ENCODE results near the gene RDH5.

The RDH5 gene

DNA sequence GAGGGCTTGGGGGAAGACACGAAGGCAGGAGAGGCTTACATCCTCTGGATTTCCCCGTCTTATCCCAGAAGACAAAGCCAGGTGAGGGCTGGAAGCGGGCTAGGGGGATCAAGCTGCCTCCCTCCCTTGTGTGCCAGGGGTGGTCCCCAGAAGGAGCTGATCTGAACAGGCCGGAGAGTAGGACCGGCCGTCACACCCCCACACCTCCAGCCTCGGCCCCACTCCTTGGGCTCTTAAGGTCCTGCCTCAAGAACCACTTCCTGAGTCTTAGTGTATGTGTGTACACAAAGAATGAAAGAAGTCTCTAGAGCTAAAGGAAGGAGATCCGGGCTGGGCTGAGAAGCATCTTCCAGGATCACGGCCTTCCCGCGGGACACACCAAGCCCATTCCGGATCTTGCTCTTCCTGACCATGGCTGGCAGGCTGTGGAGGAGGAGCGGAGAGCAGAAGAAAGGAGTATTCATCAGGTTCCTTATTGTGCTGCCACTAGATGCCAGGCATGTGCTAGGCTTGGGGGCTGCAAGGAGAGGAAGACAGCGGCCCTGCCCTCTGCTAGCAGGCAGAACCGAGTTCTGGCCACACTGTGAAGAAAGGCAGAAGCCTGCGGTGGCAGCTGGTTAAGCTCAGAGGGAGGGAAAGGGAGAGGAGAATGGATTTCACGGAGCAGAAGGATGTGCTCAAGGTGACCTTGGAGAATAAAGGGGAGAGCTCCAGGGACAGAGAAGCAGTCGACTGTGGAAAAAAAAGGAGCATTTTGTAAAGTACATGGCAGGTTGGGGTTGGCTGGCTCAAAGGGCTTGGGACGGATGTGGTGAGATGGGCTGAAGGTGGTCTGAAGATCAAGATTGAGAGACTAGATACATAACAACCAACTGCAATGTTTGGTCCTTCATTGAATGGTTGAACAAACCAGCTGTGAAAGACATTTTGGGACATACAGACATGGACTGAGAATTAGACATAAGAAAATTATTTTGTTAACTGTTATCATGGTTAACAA is 9.9 kb downstream of the RDH5 start:
- no peak for DNase-seq

DNA sequence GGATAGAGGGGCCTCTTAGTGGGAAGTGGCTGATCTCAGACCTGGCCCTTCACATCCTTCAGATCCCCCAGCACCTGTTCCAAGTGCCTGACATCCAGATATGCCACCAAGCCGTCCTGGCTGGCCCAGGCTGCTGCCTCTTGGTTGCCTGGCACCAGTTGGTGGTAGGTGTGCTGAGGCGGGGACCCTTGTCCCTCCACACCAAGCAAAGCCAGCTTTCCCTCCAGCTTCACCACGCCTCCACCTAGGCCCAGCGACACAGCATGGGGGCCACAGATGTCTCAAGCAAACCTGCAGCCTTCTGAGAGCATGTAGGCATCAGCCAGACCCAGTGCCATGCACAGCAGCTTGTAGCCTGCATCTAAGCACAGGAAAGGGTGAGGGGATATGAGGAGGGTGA is 12.1 kb downstream of the RDH5 start:
- DNase-seq = no peak

DNA sequence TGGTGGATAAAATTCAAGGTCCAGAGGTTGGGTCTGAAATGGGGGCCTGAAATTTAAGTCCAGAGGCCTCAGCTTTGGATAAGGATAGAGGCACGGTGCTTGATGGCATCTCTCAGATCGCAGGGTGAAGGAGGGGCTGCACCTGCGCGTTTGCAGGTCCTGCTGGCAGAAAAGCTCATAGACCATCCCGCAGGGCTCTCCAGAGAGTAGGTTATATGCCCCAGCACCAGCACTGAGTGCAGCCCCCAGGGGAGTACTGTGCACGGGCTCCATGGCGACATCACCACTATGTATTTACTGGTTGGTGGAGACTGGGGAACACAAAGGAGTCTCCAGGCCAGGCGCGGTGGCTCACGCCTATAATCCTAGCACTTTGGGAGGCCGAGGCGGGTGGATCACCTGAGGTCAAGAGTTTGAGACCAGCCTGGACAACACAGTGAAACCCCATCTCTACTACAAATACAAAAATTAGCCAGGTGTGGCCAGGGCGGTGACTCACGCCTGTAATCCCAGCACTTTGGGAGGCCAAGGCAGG is 12.9 kb downstream of the RDH5 start:
- DNase-seq = no peak

DNA sequence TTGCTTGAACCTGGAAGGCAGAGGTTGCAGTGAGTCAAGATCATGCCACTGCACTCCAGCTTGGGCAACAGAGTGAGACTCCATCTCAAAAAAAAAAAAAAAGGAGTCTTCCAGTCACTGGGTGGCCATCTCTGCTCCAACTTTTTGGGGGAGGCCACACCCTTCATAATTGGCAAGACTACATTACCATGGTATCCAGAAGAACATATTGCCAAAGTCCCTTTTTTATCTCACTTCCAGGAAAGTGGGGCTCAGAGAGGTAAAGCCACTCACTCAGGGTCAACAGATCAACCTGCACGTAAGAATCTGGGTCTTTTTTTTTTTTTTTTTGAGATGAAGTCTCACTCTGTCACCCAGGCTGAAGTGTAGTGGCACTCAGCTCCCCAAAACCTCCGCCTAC is 13.7 kb downstream of the RDH5 start:
- DNase-seq = no peak

DNA sequence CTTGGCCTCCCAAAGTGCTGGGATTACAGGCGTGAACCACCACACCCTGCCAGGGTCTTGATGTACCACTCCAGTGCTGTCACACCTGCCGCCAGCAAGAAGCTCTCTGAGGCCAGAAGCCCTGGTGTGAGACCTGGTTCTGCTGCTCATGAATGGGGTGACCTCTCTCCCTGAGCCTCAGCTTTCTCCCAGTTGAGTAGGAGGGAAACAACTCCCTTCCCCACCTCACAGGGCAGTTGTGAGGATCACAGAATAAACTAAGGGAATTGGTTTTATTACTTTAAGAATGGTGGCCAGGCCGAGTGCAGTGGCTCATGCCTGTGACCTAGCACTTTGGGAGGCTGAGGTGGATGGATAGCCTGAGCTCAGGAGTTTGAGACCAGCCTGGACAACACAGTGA is 14.4 kb downstream of the RDH5 start:
- DNase-seq = no peak

DNA sequence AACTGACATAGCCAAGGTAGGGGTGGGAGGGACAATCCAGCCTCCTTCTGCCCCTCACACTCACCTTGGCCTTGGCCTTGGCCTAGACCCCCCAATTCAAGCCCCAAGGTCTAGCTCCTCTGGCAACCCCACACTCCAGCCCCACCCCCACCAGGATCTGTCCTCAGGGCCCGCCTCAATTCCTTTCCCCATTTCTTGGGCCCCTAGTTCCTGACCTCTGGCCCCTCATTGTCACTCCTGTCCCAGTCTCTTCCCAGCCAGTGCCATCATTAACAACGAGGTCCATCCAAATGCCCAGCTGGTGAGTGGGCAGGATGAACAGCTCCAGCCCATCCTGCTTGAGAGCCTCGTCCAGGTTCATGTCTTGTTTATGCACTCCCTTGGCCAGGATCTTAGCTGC is 15.9 kb downstream of the RDH5 start:
- DNase-seq = no peak

DNA sequence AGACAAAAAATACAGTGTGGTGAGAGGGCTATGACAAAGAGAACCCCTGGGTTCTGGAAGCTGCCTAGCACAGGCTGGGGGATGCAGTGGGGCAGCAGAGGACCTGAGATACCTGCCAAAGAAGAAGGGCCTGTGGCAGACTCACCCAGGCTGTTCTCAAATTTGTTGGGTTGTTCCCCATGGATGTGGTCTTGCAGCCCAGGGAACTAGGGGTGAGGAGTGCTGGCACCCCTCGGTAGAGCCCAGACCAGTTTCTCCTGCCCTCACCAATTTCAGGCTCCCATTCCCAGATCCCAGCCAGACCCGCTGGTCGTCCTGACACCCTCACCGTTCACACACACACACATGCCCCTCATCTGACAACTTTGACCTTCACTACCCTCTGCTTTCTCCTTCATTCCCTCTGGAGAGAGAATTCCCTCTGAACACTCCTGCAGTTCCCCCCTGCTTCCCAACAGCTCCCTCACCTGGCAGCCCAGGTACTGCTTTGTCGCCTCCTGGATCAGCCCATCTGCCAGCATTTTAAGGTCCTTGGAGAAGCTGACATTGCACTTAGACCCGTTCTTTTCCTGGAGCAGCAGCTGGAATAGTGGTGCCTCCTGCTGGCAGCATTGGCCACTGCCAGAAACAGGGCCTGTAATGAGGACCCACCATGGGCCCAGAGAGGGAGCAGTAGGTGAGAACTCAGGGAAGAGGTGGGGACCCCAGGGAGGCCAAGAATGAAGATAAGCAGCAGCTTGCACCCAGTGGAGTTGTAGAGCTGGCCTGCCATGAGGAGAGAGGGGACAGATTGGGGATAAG is 16.8 kb downstream of the RDH5 start:
- DNase-seq = no peak

DNA sequence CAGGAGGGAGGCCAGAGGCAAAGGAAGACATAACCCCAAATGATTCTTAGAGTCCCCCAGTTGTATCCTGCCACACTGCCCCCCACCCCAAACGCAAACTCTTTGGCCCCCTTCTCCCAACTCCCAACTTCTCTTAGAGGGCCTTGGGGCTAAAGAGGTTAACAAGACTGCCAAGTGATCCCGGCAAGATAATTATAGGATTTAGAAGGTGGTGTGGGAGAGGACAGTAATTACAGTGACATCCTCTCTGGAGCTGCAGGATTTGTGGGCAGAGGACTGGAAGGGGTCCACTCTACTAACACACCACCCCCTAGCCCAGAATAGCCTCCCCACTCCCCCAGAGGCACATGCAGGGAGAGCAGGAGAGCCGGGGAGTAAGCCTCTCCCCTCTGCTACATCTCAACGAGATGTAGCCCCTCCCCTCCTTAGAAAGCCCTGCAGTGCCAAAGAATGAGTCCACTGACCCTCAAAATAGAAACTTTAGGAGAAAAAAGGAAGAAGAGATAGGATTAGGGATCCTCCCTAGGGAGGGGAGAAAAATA is 17.5 kb downstream of the RDH5 start:
- DNase-seq = no peak

DNA sequence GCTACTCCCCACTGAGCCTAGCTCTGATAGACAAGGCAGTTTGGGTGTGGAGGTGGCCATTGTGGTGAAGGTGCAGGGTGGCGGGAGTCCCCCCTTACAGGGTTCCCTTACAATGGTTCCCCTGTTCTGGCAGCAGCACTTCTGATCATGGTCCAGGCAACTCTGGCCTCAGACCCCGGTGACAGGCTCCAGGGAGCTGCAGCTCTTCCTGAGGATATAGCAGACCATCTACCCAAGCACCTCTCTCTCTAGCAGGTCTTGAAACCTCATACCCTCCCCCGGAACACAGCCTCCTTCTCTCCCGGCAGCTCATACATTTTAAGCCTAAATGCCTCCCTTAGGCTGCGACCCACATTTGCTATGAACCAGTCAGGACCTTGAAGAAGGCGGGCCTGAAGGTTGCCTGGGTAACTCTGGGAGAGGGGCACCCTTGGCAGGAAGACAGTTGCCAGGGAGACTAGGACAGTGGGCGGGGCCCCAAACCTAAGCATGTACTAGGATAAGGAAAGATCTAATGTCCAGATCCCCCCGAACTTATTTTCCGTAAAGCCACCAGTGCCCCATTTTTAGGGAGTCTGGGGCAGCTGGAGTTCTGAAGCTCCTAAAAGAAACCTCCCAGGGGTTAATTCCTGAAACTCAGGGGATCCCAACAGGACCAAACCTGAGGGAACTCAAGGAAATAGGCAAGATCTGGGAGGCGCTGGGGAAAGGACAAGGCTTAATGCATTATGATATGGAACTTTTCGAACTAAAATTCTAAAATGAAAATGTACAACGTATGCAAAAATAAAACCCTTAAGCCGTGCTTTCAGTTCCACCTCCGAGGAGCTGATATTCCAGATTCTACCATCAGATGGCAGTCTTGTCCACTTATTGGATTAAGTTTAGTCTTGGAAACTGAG is 18.2 kb downstream of the RDH5 start:
- peak; percentile 46 for DNase-seq

DNA sequence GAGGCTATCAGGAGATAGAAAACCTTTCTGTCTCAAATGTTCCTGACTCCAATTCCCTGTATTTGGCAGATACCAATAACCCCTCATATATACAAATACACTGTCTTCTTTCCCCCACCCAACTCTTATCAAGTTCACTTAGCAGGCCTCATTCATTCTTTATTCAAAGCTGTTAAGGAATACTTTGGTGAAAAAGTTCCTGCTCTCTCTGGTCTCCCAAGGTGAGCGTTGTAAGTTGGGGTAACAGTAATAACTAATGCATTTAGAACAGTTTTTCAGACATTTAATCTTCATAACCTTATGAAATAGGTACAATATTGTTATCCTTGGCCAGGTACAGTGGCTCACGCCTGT is 18.8 kb downstream of the RDH5 start:
- no peak for DNase-seq

DNA sequence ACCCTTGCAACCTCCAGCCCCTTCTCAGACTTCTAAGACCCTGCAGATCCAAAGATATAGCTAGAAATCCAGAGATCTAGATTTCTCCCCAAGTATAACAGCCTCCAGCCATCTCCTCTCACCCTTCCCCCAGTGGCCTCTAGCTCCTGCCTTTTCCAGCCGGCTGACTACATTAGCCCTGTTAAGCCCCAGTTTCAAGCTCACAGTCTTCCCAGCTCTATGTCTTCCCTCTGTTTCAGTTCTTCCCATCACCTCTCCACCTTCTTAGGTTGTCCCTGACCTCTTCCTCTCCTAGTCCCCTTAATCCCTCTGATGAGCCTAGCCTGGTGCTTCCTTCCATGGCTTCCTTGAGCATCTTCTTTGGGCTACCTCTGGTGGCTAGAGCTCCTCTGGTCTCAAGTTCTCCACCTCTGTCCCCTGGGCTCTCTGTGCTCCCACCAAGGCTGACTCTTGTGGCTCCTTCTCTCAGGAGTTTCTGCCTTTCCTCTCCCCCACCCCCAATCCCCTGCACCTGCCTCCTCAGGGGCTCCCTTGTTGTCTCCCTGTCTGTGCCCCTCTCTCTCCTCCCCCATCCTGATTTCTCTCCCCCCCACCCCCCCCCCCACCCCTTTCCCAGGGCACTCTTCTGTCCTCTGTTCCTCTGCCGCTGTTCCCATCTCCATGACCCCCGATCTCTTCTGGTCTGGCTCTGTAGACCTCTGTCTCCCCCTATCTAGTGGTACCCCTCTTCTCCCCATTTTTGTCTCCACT is 21.9 kb downstream of the RDH5 start:
- DNase-seq = no peak

DNA sequence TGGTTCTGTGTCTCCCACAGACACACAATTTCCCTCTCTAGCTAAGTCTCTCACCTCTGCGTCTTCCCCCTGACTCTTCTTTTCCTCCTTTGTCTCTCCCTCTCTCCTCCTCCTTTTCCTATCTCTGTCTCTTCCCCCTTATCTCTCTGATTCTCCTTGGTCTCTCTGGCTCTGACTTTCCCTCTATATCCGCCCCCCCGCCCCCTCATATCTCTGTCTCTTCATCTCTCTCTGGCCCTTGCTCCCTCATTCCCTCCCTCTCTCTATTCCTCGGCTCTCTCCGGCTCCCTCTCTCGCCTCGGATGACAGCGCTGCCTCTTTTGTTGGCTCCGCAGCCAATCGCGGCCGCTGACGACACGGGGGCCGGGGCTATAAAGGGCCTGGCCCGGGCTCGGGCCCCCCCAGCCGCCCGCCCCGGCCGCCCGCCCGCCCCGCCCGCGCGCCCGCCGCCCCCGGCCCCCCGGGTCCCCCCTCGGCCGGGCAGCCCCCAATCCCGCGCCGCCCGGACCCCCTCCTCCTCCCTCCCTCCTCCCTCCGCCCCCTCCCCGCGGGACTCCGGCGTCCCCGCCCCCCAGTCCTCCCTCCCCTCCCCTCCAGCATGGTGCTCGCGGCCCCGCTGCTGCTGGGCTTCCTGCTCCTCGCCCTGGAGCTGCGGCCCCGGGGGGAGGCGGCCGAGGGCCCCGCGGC is 22.7 kb downstream of the RDH5 start, which contains the start of gene GDF11:
GDF11 (plus strand) TSS at position 404 of the 687 bp plus-strand sequence; CDS start at position 599, 195 bp downstream.
- no peak for DNase-seq

DNA sequence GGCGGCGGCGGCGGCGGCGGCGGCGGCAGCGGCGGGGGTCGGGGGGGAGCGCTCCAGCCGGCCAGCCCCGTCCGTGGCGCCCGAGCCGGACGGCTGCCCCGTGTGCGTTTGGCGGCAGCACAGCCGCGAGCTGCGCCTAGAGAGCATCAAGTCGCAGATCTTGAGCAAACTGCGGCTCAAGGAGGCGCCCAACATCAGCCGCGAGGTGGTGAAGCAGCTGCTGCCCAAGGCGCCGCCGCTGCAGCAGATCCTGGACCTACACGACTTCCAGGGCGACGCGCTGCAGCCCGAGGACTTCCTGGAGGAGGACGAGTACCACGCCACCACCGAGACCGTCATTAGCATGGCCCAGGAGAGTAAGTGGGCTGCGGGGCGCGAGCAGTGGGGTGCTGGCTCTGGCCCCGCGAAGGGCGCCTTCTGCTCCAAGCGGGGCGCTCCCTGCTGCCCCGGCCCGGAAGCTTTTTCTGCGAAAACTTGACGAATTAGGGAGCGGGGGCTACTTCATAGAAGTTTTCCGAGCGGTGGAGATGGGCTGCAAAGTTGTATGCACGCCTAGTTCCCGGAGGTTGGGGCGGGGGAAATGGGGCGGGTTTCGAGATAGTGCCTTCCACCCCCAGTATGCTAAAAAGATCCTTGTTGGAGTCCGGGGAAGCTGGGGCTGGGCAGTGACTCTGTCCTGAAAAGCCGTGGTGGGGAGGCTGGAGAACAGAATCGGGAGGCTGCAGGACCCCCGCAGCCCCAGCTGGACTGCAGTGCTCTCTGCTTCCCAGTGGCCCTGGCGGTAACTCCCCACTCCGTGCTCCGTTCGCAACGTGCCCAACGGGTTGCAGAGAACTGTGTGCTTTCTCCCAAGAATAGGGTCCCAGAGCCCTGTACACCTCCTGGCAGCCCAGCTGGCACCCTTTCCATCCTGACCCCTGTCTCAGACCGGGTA is 23.5 kb downstream of the RDH5 start:
- DNase-seq = no peak

DNA sequence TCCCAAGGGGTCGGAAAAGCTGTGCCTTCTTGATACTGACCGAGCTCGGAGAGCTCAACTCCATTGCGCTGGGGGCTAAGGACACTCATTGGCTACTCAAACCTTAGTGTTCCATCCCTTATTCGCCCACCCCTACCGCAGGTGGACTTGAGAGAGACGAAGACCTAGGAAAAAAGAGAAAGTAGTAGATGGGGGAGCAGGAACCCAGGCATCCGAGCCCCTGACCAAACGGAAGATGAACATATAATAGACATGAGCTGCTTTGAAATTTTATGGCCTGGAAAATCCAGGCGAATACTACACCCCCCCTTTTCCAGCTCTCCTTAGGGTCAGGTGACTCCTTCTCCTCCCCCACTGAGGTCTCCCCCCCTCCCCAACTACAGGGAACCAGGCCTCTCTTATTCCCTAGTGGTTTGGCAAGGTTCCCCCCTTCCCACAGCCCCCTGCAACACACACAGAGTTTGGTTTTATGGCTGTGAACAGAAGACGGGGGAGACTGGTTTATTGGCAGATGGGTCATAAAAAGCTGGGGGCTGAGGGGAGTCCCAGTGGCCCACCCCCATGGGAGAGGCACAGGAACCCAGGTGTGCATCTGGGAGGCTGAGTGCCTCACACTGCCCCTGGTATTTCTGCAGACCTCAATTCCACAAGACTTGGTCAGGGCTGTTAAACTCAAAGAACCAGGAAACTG is 24.3 kb downstream of the RDH5 start:
- no peak for DNase-seq

DNA sequence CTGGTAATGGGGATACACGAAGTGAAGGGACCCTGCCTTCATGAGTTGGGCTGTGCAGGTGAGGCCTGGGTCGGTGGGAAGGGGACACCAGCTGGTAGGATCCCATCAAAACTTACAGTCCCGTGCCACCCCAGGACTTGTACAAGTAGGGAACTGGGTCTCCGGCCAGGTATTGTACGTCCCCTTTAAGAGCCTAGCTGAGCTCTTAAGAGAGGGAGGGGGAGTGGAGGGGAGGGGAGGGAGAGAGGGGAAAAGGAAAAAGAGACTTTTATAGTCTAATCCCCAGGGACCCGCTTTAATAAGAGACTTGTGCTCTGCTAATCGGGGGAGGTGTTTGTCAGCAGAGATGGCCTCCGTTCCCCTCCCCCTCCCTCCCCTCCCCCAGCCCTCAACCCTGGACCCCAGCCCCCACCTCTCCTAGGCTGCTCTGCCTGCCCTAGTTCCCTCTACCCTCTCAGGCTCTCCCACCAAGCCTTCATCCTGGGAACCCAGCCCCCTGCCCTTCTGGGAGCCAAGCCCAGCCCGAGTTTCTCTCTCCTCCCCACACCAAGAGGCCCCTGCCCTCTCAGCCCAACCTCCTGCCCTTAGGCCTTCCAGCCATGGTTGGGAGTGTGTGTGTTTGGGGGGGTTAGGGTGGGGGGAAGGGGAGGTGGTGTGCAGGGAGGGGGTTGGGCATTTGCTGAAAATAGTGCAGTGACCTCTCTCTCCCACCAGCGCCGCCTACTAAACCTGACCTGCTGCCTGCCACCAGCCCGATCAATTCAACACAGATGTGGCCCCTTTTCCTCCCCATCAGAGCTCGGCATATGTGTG is 25.4 kb downstream of the RDH5 start:
- DNase-seq = no peak

DNA sequence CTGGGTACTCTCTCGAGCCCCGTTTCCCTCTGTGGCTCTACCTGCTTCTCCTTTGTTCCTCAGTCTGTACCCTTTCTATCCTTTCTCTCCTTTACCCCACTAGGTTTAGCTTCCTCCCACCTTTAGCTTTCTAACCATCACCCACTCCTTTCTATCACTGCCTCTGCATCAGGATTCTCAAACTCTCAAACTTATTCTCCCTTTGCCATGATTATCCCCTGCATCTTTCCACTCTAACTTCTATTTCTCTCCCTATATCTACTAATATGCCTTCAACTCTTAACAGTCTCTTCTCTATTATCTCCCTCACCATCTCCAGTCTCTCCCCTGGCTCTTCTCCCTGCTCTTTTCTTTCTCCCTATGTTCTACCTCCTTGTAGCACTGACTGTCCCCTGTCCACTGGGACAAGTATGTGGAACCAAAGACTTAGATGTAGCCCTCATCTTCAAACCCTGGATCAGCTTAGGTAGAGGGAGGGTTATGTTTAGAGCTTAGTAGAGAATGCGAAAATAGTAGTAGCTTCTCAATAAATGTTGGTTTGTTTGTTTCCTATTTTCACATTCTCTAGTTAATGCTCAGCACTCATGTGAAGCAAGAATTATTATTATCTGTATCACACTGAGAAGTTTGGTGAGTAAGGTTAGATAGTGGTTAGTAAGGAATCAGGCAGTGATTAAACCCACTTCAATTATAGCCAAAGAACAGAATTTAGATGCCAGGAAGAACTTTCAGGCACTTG is 26.1 kb downstream of the RDH5 start:
- no peak for DNase-seq

DNA sequence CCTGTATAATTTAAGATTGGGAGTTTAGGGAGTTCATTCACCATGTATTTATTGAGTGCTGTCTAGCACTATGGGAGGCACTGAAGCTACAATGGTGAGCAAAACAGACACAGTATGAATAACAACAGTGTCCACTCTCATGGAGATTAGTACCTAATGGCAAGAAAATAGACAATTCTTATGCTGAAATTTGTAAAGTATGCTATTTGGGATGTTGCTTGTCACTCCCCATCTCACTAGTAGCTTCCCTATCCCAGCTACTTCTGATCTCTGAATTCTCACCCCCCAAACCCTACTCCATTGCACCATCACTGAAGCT is 26.7 kb downstream of the RDH5 start:
- DNase-seq = no peak

Measured in NCI-H1417 treated with DMSO at 0.1 percent for 48 hours (cell line).